Suppressor macrophage (primary cell): Measurements from ENCODE around the gene NUDT13.

ENCODE experiments used
- DNase-seq, 4 experiments: peaks; one replicate each; pipeline ENCODE4 v3.0.0-alpha.2; 2020 to 2022
- total RNA-seq, 17 experiments: gene quantifications; one replicate each; lab custom pipeline; 2026; ENCODE audit warnings: mixed read lengths in 6 of 17, inconsistent platforms in 3 of 17; lab: John Stamatoyannopoulos, UW

Gene NUDT13
- total RNA-seq, result 0.54 to 6.5 (median 2.0) reads per million in 17 experiments

- peak; percentile 84 to 92 (median 89) for DNase-seq
Observed at GRCh38 chr10:73110345-73110849, at the start of gene NUDT13. Gene NUDT13, plus strand, starts transcription at chr10:73110455. Its CDS starts 3,911 bp downstream, at chr10:73114366.

GRCh38 chr10:73060738-73061635 lies 49.3 kb upstream of the NUDT13 start:
- peak in 3 of 4 experiments; percentile 3 to 29 (median 11) for DNase-seq

GRCh38 chr10:73061743-73062142 lies 48.5 kb upstream of the NUDT13 start:
- DNase-seq, result no peak

GRCh38 chr10:73065441-73065840 lies 44.8 kb upstream of the NUDT13 start:
- DNase-seq, result no peak

- DNase-seq, result no peak
Observed at GRCh38 chr10:73073627-73074026, 36.6 kb upstream of the NUDT13 start.

GRCh38 chr10:73075829-73076228 lies 34.4 kb upstream of the NUDT13 start:
- DNase-seq, result no peak

GRCh38 chr10:73076360-73077183 lies 33.7 kb upstream of the NUDT13 start:
- peak; percentile 62 to 76 (median 71) for DNase-seq

- DNase-seq, result no peak
Observed at GRCh38 chr10:73079779-73080541, 30.3 kb upstream of the NUDT13 start.

GRCh38 chr10:73083221-73083620 lies 27.0 kb upstream of the NUDT13 start:
- DNase-seq, result no peak

GRCh38 chr10:73084209-73084608 lies 26.0 kb upstream of the NUDT13 start:
- DNase-seq, result no peak

- peak in 1 of 4 experiments; percentile 12 for DNase-seq
Observed at GRCh38 chr10:73086816-73087215, 23.4 kb upstream of the NUDT13 start.

- no peak for DNase-seq
Observed at GRCh38 chr10:73088304-73088703, 22.0 kb upstream of the NUDT13 start.

- peak in 1 of 4 experiments; percentile 16 for DNase-seq
Observed at GRCh38 chr10:73092830-73093229, 17.4 kb upstream of the NUDT13 start.

GRCh38 chr10:73093922-73094850 lies 16.1 kb upstream of the NUDT13 start:
- DNase-seq, result peak in 1 of 4 experiments; percentile 15

GRCh38 chr10:73094986-73095480 lies 15.2 kb upstream of the NUDT13 start:
- no peak for DNase-seq

- DNase-seq, result peak; percentile 61 to 81 (median 70)
Observed at GRCh38 chr10:73095481-73096021, 14.7 kb upstream of the NUDT13 start.

GRCh38 chr10:73096041-73096448 lies 14.2 kb upstream of the NUDT13 start:
- peak; percentile 72 to 83 (median 76) for DNase-seq

GRCh38 chr10:73096449-73097304 lies 13.6 kb upstream of the NUDT13 start, which contains the start of gene P4HA1:
Gene P4HA1, minus strand, starts transcription at chr10:73096866. Its CDS starts 21,983 bp downstream, at chr10:73074883.
- DNase-seq, result peak; percentile 99 to 100 (median 100)

GRCh38 chr10:73097305-73097670 lies 13.0 kb upstream of the NUDT13 start:
- no peak for DNase-seq
